D721Med (cell line): ENCODE results near the gene H19.

ENCODE experiments used
- DNase-seq: peaks from one replicate; pipeline ENCODE4 v3.0.0; 2011; ENCODE audit warnings: low spot score; ENCODE audit not compliant: insufficient read length
- FAIRE-seq: peaks from 2 replicates; lab custom pipeline; 2011; peaks lifted over from hg19 to GRCh38; lab: Jason Lieb, UNC
- CTCF ChIP-seq: IDR thresholded peaks from 2 replicates; pipeline ENCODE4 v1.5.1; 2012; ENCODE audit warnings: mild to moderate bottlenecking, control low read depth; ENCODE audit not compliant: insufficient read depth; ENCODE audit errors: missing control alignments

Gene H19

GRCh38 chr11:1987024-1987423 lies 10.6 kb downstream of the H19 start:
- TF ChIP-seq CTCF, result no peak
- DNase-seq, result no peak
- FAIRE-seq, result no peak

- DNase-seq (no peak), FAIRE-seq (no peak)
- TF ChIP-seq CTCF, result no peak
Observed at GRCh38 chr11:1983601-1983961, 14.1 kb downstream of the H19 start.

- DNase-seq (no peak), FAIRE-seq (no peak)
- TF ChIP-seq CTCF, result no peak
Observed at GRCh38 chr11:1982873-1983600, 14.6 kb downstream of the H19 start.

GRCh38 chr11:1979607-1980006 lies 18.0 kb downstream of the H19 start:
- TF ChIP-seq CTCF, result no peak
- no peak for FAIRE-seq
- DNase-seq, result no peak

- DNase-seq, result no peak
- FAIRE-seq, result no peak
- no peak for TF ChIP-seq CTCF
Observed at GRCh38 chr11:1978720-1979473, 18.7 kb downstream of the H19 start.

- TF ChIP-seq CTCF, result no peak
- no peak for FAIRE-seq
- DNase-seq, result no peak
Observed at GRCh38 chr11:1975185-1975584, 22.5 kb downstream of the H19 start.

- DNase-seq, result no peak
- no peak for FAIRE-seq
- no peak for TF ChIP-seq CTCF
Observed at GRCh38 chr11:1970956-1971355, 26.7 kb downstream of the H19 start.
